Large intestine (tissue), 3 donors: Measurements from ENCODE around the gene PRSS8. TPM values are rescaled to one million over a fixed set of nuclear protein-coding genes. Genes with fewer than 3 reads are reported as not detected.
"Not testable (repeated sequence)": the region's sequence is repeated elsewhere in the genome, so short reads cannot be mapped to it uniquely, and the experiment has no call there.

Source experiments
- DNase-seq, 2 donors: peaks; one replicate each; pipeline versions ENCODE4 v3.0.0 to v3.0.0-alpha.2; 2013
- H3K27ac ChIP-seq: one replicate; pipeline ENCODE4 v1.5.1; 2013; ENCODE audit warnings: low read length
- H3K27me3 ChIP-seq: 2 replicates; pipeline ENCODE4 v1.6.1; 2013; ENCODE audit warnings: low read length; ENCODE audit not compliant: control insufficient read depth, insufficient read depth
- H3K36me3 ChIP-seq: 2 replicates; pipeline ENCODE4 v1.6.1; 2013; ENCODE audit warnings: low read length; ENCODE audit not compliant: control insufficient read depth, insufficient read depth
- H3K4me1 ChIP-seq: one replicate; pipeline ENCODE4 v1.6.1; 2013; ENCODE audit warnings: low read length; ENCODE audit not compliant: control insufficient read depth, insufficient read depth
- H3K4me3 ChIP-seq: one replicate; pipeline ENCODE4 v1.5.1; 2013; ENCODE audit warnings: low read length
- H3K9me3 ChIP-seq: one replicate; pipeline ENCODE4 v1.6.1; 2013; ENCODE audit warnings: mild to moderate bottlenecking, low read depth, low read length, moderate library complexity; ENCODE audit not compliant: control insufficient read depth
- WGBS: methylation state at CpG from one replicate; pipeline ENCODE4 v1.1.5; 2013; ENCODE audit warnings: low lambda C conversion rate; ENCODE audit not compliant: insufficient coverage; 5-methylcytosine and 5-hydroxymethylcytosine counted together
- polyA plus RNA-seq: library from polyadenylated mRNA; unstranded; fragments of 120-200 nt; gene quantifications from one replicate; pipeline ENCODE4 v1.2.1, GENCODE V29; 2013

Gene PRSS8
- polyA plus RNA-seq, 1 donor, result 252 TPM

GRCh38 chr16:31170048-31170447 is 34.5 kb upstream of the PRSS8 start:
- not testable (repeated sequence) for H3K36me3 ChIP-seq, H3K4me3 ChIP-seq, H3K9me3 ChIP-seq, H3K27me3 ChIP-seq, H3K4me1 ChIP-seq
- no CpG with 5 or more reads among the region's 2 CpGs for WGBS
- DNase-seq, result peak in 1 of 2 donors; percentile 68
- peak overlapping the region; percentile 29 for H3K27ac ChIP-seq

- no peak for DNase-seq
- Histone ChIP-seq H3K4me3 (no peak overlapping the region), H3K4me1 (peaks cover 5% of the 10 kb centered on the region), H3K27me3 (no peaks in the 10 kb centered on the region), H3K36me3 (no peaks in the 10 kb centered on the region), H3K9me3 (no peaks in the 10 kb centered on the region), H3K27ac (no peak overlapping the region)
- no CpG with 5 or more reads among the region's 2 CpGs for WGBS
Measured at GRCh38 chr16:31168848-31169247, 33.3 kb upstream of the PRSS8 start.

- no peaks in the 10 kb centered on the region for H3K9me3 ChIP-seq
- no CpG with 5 or more reads among the region's 8 CpGs for WGBS
- DNase-seq, result no peak
- H3K27ac ChIP-seq, result no peak overlapping the region
- no peak overlapping the region for H3K4me3 ChIP-seq
- H3K27me3 ChIP-seq, result no peaks in the 10 kb centered on the region
- peaks cover 5% of the 10 kb centered on the region for H3K4me1 ChIP-seq
- no peaks in the 10 kb centered on the region for H3K36me3 ChIP-seq
Measured at GRCh38 chr16:31167315-31167714, 31.8 kb upstream of the PRSS8 start.

GRCh38 chr16:31157136-31157535 is 21.6 kb upstream of the PRSS8 start:
- H3K27ac ChIP-seq, result no peak overlapping the region
- H3K4me1 ChIP-seq, result no peaks in the 10 kb centered on the region
- no peaks in the 10 kb centered on the region for H3K36me3 ChIP-seq
- no peaks in the 10 kb centered on the region for H3K9me3 ChIP-seq
- no peak for DNase-seq
- no CpG with 5 or more reads among the region's 8 CpGs for WGBS
- peaks cover 2% of the 10 kb centered on the region for H3K27me3 ChIP-seq
- H3K4me3 ChIP-seq, result no peak overlapping the region

GRCh38 chr16:31150976-31151375 is 15.4 kb upstream of the PRSS8 start:
- WGBS, result 70% methylated on average over 2 of the region's 6 CpGs
- H3K9me3 ChIP-seq, H3K4me3 ChIP-seq, H3K4me1 ChIP-seq, H3K36me3 ChIP-seq, H3K27ac ChIP-seq, DNase-seq: not testable (repeated sequence)
- peaks cover 13% of the 10 kb centered on the region for H3K27me3 ChIP-seq

- Histone ChIP-seq H3K4me3 (no peak within 1 kb of the TSS), H3K9me3 (no peaks in the 10 kb centered on the region), H3K27ac (no peak within 1 kb of the TSS), H3K27me3 (peaks cover 17% of the 10 kb centered on the region), H3K4me1 (peaks cover 8% of the 10 kb centered on the region), H3K36me3 (no peaks in the 10 kb centered on the region)
- WGBS, result no CpG with 5 or more reads among the region's 11 CpGs
- DNase-seq, result no peak
Measured at GRCh38 chr16:31149894-31150890, 14.7 kb upstream of the PRSS8 start, which contains the start of gene PRSS36. Gene PRSS36, minus strand, starts transcription at chr16:31150066. Its CDS starts 31 bp downstream, at chr16:31150035.

- H3K36me3 ChIP-seq, result no peaks in the 10 kb centered on the region
- DNase-seq, result no peak
- H3K27ac ChIP-seq, result no peak overlapping the region
- H3K4me3 ChIP-seq, result no peak overlapping the region
- H3K27me3 ChIP-seq, result peaks cover 17% of the 10 kb centered on the region
- H3K4me1 ChIP-seq, result peaks cover 8% of the 10 kb centered on the region
- WGBS, result no CpG with 5 or more reads among the region's 5 CpGs
- no peaks in the 10 kb centered on the region for H3K9me3 ChIP-seq
Measured at GRCh38 chr16:31149332-31149731, 13.8 kb upstream of the PRSS8 start.

- H3K27ac ChIP-seq, result no peak overlapping the region
- no peak for DNase-seq
- H3K9me3 ChIP-seq, result no peaks in the 10 kb centered on the region
- H3K4me3 ChIP-seq, result no peak overlapping the region
- peaks cover 17% of the 10 kb centered on the region for H3K27me3 ChIP-seq
- H3K36me3 ChIP-seq, result no peaks in the 10 kb centered on the region
- no CpG with 5 or more reads among the region's 25 CpGs for WGBS
- peaks cover 8% of the 10 kb centered on the region for H3K4me1 ChIP-seq
Measured at GRCh38 chr16:31148896-31149295, 13.4 kb upstream of the PRSS8 start.

GRCh38 chr16:31148281-31148728 is 12.8 kb upstream of the PRSS8 start:
- Histone ChIP-seq H3K4me1 (peaks cover 8% of the 10 kb centered on the region), H3K9me3 (peaks cover under 1% of the 10 kb centered on the region), H3K4me3 (no peak overlapping the region), H3K36me3 (no peaks in the 10 kb centered on the region), H3K27me3 (peaks cover 17% of the 10 kb centered on the region), H3K27ac (no peak overlapping the region)
- DNase-seq, result peak; percentile 63 to 82
- WGBS, result no CpG with 5 or more reads among the region's 40 CpGs

GRCh38 chr16:31147574-31147973 is 12.0 kb upstream of the PRSS8 start:
- H3K4me1 ChIP-seq, result peaks cover 11% of the 10 kb centered on the region
- WGBS, result 100% methylated on average over 1 of the region's 3 CpGs

More at GRCh38 chr16:31147574-31147973, 12.0 kb upstream of the PRSS8 start:
- Histone ChIP-seq H3K27ac (no peak overlapping the region), H3K36me3 (no peaks in the 10 kb centered on the region), H3K27me3 (peaks cover 17% of the 10 kb centered on the region), H3K9me3 (peaks cover 6% of the 10 kb centered on the region), H3K4me3 (no peak overlapping the region)
- DNase-seq, result no peak
